Astrocyte of the cerebellum (primary cell): ENCODE data around the gene CRYBA2.
A peak's percentile ranks its signal among the peaks of the same experiment; 100 is the strongest.

Source experiments
- DNase-seq: peaks from one replicate; pipeline ENCODE4 v3.0.0-alpha.2; 2011; ENCODE audit warnings: low read depth
- H3K4me3 ChIP-seq: 2 replicates; pipeline ENCODE4 v1.5.1; 2011; ENCODE audit warnings: mild to moderate bottlenecking, low read depth, low read length, moderate library complexity
- in situ Hi-C: cut with HindIII; loops from 2 replicates; pipeline ENCODE4 v1.10.0; 2017; ENCODE audit warnings: low sequenced_read_pairs
- TF ChIP-seq, protein P1 (sequence below): IDR thresholded peaks from 2 replicates; pipeline ENCODE4 v1.5.1; 2012; ENCODE audit warnings: low read length, low read depth, moderate library complexity, mild to moderate bottlenecking; ENCODE audit errors: missing control alignments

Gene CRYBA2

GRCh38 chr2:218962859-218963492 is 30.2 kb downstream of the CRYBA2 start:
- no peak overlapping the region for H3K4me3 ChIP-seq

DNA sequence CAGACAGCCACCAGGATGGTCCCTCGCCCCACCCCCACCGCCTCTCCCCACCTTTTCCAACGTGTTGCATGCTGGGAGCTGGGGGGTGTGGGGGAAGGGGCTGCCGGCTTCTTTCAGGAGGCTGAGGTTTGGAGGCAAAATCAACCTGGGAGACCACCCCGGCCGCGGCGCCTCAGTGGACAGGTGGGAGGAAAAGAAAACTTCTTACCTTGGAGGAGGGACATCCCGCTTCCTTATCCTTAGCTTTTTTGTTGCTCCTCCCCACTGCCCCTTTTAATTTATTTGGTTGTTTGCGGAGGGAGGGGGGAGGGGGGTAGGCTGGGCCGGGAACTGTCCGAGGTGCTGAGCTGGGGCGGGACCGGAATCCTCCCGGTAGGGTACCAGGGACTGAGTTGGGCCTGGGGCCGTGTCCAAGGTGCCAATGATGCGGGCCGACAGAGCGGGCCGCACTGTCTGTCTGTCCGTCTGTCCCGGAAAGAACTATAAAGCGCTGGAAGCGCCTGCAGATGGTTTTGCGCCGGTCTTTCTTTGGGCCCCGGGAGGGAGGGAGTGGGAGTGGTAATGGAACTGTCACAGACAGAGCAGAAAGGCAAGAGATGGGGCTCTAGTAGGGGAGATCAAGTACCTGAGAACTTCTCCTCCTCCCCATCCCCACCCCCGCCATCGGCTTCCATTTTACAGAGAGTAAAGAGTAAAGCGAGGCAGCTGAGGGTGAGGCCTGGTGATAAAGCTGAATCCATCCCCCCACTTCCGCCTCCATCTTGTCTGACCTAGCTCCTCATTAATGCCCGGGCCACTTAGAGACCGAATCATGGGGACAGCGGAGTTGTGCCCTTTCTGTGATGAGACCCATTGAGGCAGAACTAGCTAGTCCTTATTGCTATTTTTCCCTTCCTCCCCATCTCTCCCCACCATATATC is 31.3 kb downstream of the CRYBA2 start:
- no peak overlapping the region for H3K4me3 ChIP-seq
- in situ Hi-C loops = no loop called here
- no peak for DNase-seq
- TF ChIP-seq, protein P1, sequence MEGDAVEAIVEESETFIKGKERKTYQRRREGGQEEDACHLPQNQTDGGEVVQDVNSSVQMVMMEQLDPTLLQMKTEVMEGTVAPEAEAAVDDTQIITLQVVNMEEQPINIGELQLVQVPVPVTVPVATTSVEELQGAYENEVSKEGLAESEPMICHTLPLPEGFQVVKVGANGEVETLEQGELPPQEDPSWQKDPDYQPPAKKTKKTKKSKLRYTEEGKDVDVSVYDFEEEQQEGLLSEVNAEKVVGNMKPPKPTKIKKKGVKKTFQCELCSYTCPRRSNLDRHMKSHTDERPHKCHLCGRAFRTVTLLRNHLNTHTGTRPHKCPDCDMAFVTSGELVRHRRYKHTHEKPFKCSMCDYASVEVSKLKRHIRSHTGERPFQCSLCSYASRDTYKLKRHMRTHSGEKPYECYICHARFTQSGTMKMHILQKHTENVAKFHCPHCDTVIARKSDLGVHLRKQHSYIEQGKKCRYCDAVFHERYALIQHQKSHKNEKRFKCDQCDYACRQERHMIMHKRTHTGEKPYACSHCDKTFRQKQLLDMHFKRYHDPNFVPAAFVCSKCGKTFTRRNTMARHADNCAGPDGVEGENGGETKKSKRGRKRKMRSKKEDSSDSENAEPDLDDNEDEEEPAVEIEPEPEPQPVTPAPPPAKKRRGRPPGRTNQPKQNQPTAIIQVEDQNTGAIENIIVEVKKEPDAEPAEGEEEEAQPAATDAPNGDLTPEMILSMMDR = no peak

More at GRCh38 chr2:218962859-218963492, 30.2 kb downstream of the CRYBA2 start:
- in situ Hi-C loops = no loop called here
- TF ChIP-seq, protein P1 = no peak
- peak; percentile 5 for DNase-seq

DNA sequence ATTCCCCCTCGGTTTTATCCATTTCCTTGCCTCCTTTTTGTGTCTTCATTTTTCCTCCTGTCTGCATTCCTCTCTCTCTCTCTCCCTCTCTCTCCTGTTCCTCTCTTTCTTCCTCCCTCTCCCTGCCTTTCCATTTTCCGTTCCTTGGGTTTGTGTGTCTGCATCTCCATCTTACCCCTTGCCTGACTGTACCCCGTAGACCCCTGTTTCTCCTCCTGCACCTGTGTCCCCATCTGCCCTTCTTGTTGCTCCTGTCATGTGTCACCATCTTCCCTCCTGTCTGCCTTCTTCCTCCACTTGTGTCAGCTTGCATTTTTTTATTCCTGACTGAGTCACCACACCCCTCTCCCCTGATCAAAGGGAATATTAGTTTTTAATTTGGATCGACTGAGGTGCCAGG is 32.0 kb downstream of the CRYBA2 start:
- TF ChIP-seq, protein P1 = no peak
- no peak overlapping the region for H3K4me3 ChIP-seq
- in situ Hi-C loops = no loop called here
- DNase-seq = no peak

GRCh38 chr2:218960309-218961165 is 32.7 kb downstream of the CRYBA2 start:
- TF ChIP-seq, protein P1 = no peak
- in situ Hi-C loops = no loop called here
- DNase-seq = no peak
- H3K4me3 ChIP-seq = no peak overlapping the region

- TF ChIP-seq, protein P1 = no peak
- DNase-seq = no peak
- peak overlapping the region; percentile 19 for H3K4me3 ChIP-seq
- in situ Hi-C loops = no loop called here
Observed at GRCh38 chr2:218959761-218960308, 33.4 kb downstream of the CRYBA2 start.
